Dermis lymphatic vessel endothelial cell (primary cell): ENCODE measurements around the gene CEBPZOS. TPM values are rescaled to one million over a fixed set of nuclear protein-coding genes. Genes with fewer than 3 reads are reported as not detected.

Experiments
- total RNA-seq: library from RNA; depleted of rRNA; stranded (reverse); fragments of >200 nt; gene quantifications from 2 replicates; pipeline ENCODE4 v1.2.1, GENCODE V29; 2014

CEBPZOS gene
- 8.0 and 8.8 TPM in 2 replicates for total RNA-seq

GRCh38 chr2:37196320-37197195 lies at the start of gene CEBPZOS:
Gene CEBPZOS, plus strand, starts transcription at chr2:37196496. Its CDS starts 3,209 bp downstream, at chr2:37199705.

GRCh38 chr2:37156857-37157714 lies 39.2 kb upstream of the CEBPZOS start, which contains the start of gene EIF2AK2:
Gene EIF2AK2, minus strand, starts transcription at chr2:37156980. Its CDS starts 9,174 bp downstream, at chr2:37147806.

GRCh38 chr2:37188570-37188969 lies 7.7 kb upstream of the CEBPZOS start, which contains the start of gene SULT6B1:
Gene SULT6B1, minus strand, starts transcription at chr2:37188670. Its CDS starts 30 bp downstream, at chr2:37188640.

GRCh38 chr2:37231241-37232130 lies 35.2 kb downstream of the CEBPZOS start, which contains the start of the genes CEBPZ and NDUFAF7:
Gene CEBPZ, minus strand, starts transcription at chr2:37231596. Its CDS starts 29 bp downstream, at chr2:37231567.
Gene NDUFAF7, plus strand, starts transcription at chr2:37231658. Its CDS starts 48 bp downstream, at chr2:37231706.

Other genes with a start within 250 kb of the CEBPZOS start
- gene STRN, start 230.0 kb upstream of the CEBPZOS start, total RNA-seq: 22.5 and 27.7 TPM in 2 replicates
- gene HEATR5B, start 112.1 kb upstream of the CEBPZOS start, total RNA-seq: 26.4 and 34.1 TPM in 2 replicates
- gene GPATCH11, start 112.0 kb upstream of the CEBPZOS start, total RNA-seq: 5.1 and 7.0 TPM in 2 replicates
- gene EIF2AK2, start 39.5 kb upstream of the CEBPZOS start, total RNA-seq: 19.3 and 22.8 TPM in 2 replicates
- not detected in 2 replicates for gene SULT6B1, start 7.8 kb upstream of the CEBPZOS start, total RNA-seq
- 31.1 and 52.5 TPM in 2 replicates for gene CEBPZ, start 35.1 kb downstream of the CEBPZOS start, total RNA-seq
- gene NDUFAF7, start 35.2 kb downstream of the CEBPZOS start, total RNA-seq: 9.1 and 14.3 TPM in 2 replicates
- gene PRKD3, start 128.3 kb downstream of the CEBPZOS start, total RNA-seq: 48.2 and 62.8 TPM in 2 replicates
- 0.26 and 0.43 TPM in 2 replicates for gene QPCT, start 148.1 kb downstream of the CEBPZOS start, total RNA-seq